SU-DHL-6 (cell line): Measurements from ENCODE around the gene ARHGEF28.

Experiments used
- H2AFZ ChIP-seq: fragments of 200-600 bp; sonication (generic); 2 replicates; pipeline ENCODE4 v1.6.1; 2014; ENCODE audit warnings: low read depth, mild to moderate bottlenecking, moderate library complexity, mixed read lengths, antibody characterized with exemption, low read length; ENCODE audit not compliant: severe bottlenecking
- H3F3A ChIP-seq: fragments of 200-600 bp; shearing (Covaris generic); 2 replicates; pipeline ENCODE4 v1.6.0; 2016; ENCODE audit warnings: antibody characterized with exemption, mild to moderate bottlenecking; ENCODE audit not compliant: insufficient read depth
- H3K27ac ChIP-seq: fragments of 200-600 bp; sonication (generic); 2 replicates; pipeline ENCODE4 v1.5.1; 2016; ENCODE audit warnings: low read depth, mild to moderate bottlenecking, low read length, moderate library complexity, mixed read lengths
- H3K27me3 ChIP-seq: fragments of 200-600 bp; sonication (generic), shearing (Covaris generic); 2 replicates; pipeline ENCODE4 v1.6.0; 2014; ENCODE audit warnings: mild to moderate bottlenecking, low read length
- H3K36me3 ChIP-seq: fragments of 200-600 bp; sonication (generic); 2 replicates; pipeline ENCODE4 v1.6.1; 2014; ENCODE audit warnings: mild to moderate bottlenecking, low read length, mixed read lengths
- H3K4me2 ChIP-seq: fragments of 300-600, 200-600 bp; shearing (Covaris generic), sonication (generic); 2 replicates; pipeline ENCODE4 v1.6.0; 2014; ENCODE audit warnings: low read length, low read depth, mild to moderate bottlenecking; ENCODE audit not compliant: poor library complexity, severe bottlenecking
- H3K4me3 ChIP-seq: fragments of 200-600 bp; sonication (generic); 2 replicates; pipeline ENCODE4 v1.5.1; 2014; ENCODE audit warnings: antibody characterized with exemption, low read length, mild to moderate bottlenecking, mixed read lengths; ENCODE audit not compliant: insufficient read depth, poor library complexity, severe bottlenecking
- H3K79me2 ChIP-seq: fragments of 200-600 bp; sonication (generic); 2 replicates; pipeline ENCODE4 v1.6.1; 2014; ENCODE audit warnings: mild to moderate bottlenecking, low read length, moderate library complexity; ENCODE audit not compliant: insufficient read depth
- H3K9ac ChIP-seq: fragments of 200-600 bp; sonication (generic); 2 replicates; pipeline ENCODE4 v1.7.0; 2014; ENCODE audit warnings: mild to moderate bottlenecking, low read length
- H3K9me2 ChIP-seq: fragments of 200-600 bp; sonication (generic); replicated peaks from 2 replicates; pipeline ENCODE4 v1.6.1; 2014; ENCODE audit warnings: low read length; ENCODE audit not compliant: insufficient read depth
- H3K9me3 ChIP-seq: fragments of 200-600 bp; sonication (generic); 2 replicates; pipeline ENCODE4 v1.6.1; 2014; ENCODE audit warnings: low read length, mixed read lengths; ENCODE audit not compliant: insufficient read depth
- H4K20me1 ChIP-seq: fragments of 200-600 bp; sonication (generic); 2 replicates; pipeline ENCODE4 v1.6.1; 2014; ENCODE audit warnings: low read depth, mild to moderate bottlenecking, antibody characterized with exemption, low read length, moderate library complexity, mixed read lengths
- CTCF ChIP-seq: fragments of 200-600 bp; sonication (generic); IDR thresholded peaks from one replicate; pipeline ENCODE4 v1.5.1; 2017; ENCODE audit warnings: antibody characterized with exemption, mild to moderate bottlenecking, low read length, moderate library complexity; ENCODE audit not compliant: insufficient read depth, poor library complexity, severe bottlenecking
- EZH2phosphoT487 ChIP-seq: fragments of 200-600 bp; sonication (generic), shearing (Covaris generic); conservative IDR thresholded peaks from 2 replicates; pipeline ENCODE4 v1.6.1; 2018; ENCODE audit warnings: mild to moderate bottlenecking, antibody characterized with exemption, low read length, moderate library complexity, mixed read lengths

Gene ARHGEF28

GRCh38 chr5:73670731-73671130, 44.7 kb downstream of the ARHGEF28 start:
- no peak for TF ChIP-seq EZH2phosphoT487
- no peak for TF ChIP-seq CTCF
- no peak overlapping the region for H3K4me2 ChIP-seq
- no peak overlapping the region for H3K4me3 ChIP-seq
- H3K36me3 ChIP-seq: no peaks in the 10 kb centered on the region
- H3K9ac ChIP-seq: no peak overlapping the region
- no peaks in the 10 kb centered on the region for H3K79me2 ChIP-seq
- no peaks in the 10 kb centered on the region for H3K9me2 ChIP-seq
- H3K27me3 ChIP-seq: no peaks in the 10 kb centered on the region
- no peaks in the 10 kb centered on the region for H3F3A ChIP-seq
- H3K9me3 ChIP-seq: no peaks in the 10 kb centered on the region
- no peaks in the 10 kb centered on the region for H4K20me1 ChIP-seq
- no peak overlapping the region for H3K27ac ChIP-seq
- H2AFZ ChIP-seq: no peak overlapping the region

- H3K4me2 ChIP-seq: no peak overlapping the region
- no peaks in the 10 kb centered on the region for H3K9me2 ChIP-seq
- H3K4me3 ChIP-seq: no peak overlapping the region
- H3K27me3 ChIP-seq: no peaks in the 10 kb centered on the region
- no peaks in the 10 kb centered on the region for H3K79me2 ChIP-seq
- H4K20me1 ChIP-seq: no peaks in the 10 kb centered on the region
- H2AFZ ChIP-seq: no peak overlapping the region
- no peaks in the 10 kb centered on the region for H3F3A ChIP-seq
- H3K9ac ChIP-seq: no peak overlapping the region
- H3K36me3 ChIP-seq: no peaks in the 10 kb centered on the region
- H3K9me3 ChIP-seq: no peaks in the 10 kb centered on the region
- TF ChIP-seq CTCF (no peak), EZH2phosphoT487 (no peak)
- H3K27ac ChIP-seq: no peak overlapping the region
Measured at GRCh38 chr5:73672132-73672531, 46.1 kb downstream of the ARHGEF28 start.

- Histone ChIP-seq H3K9me2 (no peaks in the 10 kb centered on the region), H3F3A (no peaks in the 10 kb centered on the region), H3K79me2 (no peaks in the 10 kb centered on the region), H2AFZ (no peak overlapping the region), H4K20me1 (no peaks in the 10 kb centered on the region), H3K4me2 (no peak overlapping the region), H3K36me3 (no peaks in the 10 kb centered on the region), H3K27ac (no peak overlapping the region), H3K27me3 (no peaks in the 10 kb centered on the region), H3K4me3 (no peak overlapping the region), H3K9ac (no peak overlapping the region), H3K9me3 (no peaks in the 10 kb centered on the region)
- TF ChIP-seq EZH2phosphoT487: no peak
- no peak for TF ChIP-seq CTCF
Measured at GRCh38 chr5:73673161-73673591, 47.2 kb downstream of the ARHGEF28 start.

GRCh38 chr5:73674669-73675004, 48.6 kb downstream of the ARHGEF28 start:
- no peak overlapping the region for H3K27ac ChIP-seq
- H3F3A ChIP-seq: no peaks in the 10 kb centered on the region
- no peaks in the 10 kb centered on the region for H4K20me1 ChIP-seq
- no peaks in the 10 kb centered on the region for H3K9me3 ChIP-seq
- no peaks in the 10 kb centered on the region for H3K79me2 ChIP-seq
- H3K36me3 ChIP-seq: no peaks in the 10 kb centered on the region
- TF ChIP-seq EZH2phosphoT487 (no peak), CTCF (no peak)
- no peak overlapping the region for H3K9ac ChIP-seq
- no peak overlapping the region for H2AFZ ChIP-seq
- H3K4me3 ChIP-seq: no peak overlapping the region
- no peaks in the 10 kb centered on the region for H3K27me3 ChIP-seq
- H3K9me2 ChIP-seq: no peaks in the 10 kb centered on the region
- no peak overlapping the region for H3K4me2 ChIP-seq
